GM13976 (cell line): ENCODE results near the gene LRRC26.

ENCODE experiments used
- DNase-seq: peaks from one replicate; pipeline ENCODE4 v3.0.0; 2012; ENCODE audit warnings: low spot score
- CTCF ChIP-seq: IDR thresholded peaks from 2 replicates; pipeline ENCODE4 v1.5.1; 2012; ENCODE audit warnings: borderline replicate concordance, mild to moderate bottlenecking; ENCODE audit not compliant: insufficient read depth; ENCODE audit errors: extremely low read depth, missing control alignments, control extremely low read depth
- in situ Hi-C: fragments of 300-500 bp; cut with MboI; formaldehyde crosslinking; loops from one replicate; pipeline ENCODE4 v1.12.0; 2022; ENCODE audit warnings: low sequenced_read_pairs, mixed read lengths, inconsistent platforms; ENCODE audit not compliant: unreplicated experiment

LRRC26 gene

GRCh38 chr9:137163805-137164204 lies 6.0 kb downstream of the LRRC26 start:
- in situ Hi-C loops: no loop called here
- TF ChIP-seq CTCF: no peak
- no peak for DNase-seq

- in situ Hi-C loops: no loop called here
- TF ChIP-seq CTCF: no peak
- no peak for DNase-seq
These were observed 6.5 kb downstream of the LRRC26 start for GRCh38 chr9:137163365-137163715.

GRCh38 chr9:137162505-137163364 lies 7.1 kb downstream of the LRRC26 start:
- in situ Hi-C loops: no loop called here
- no peak for DNase-seq
- TF ChIP-seq CTCF: no peak

GRCh38 chr9:137161558-137162486 lies 8.0 kb downstream of the LRRC26 start:
- TF ChIP-seq CTCF: no peak
- no peak for DNase-seq
- in situ Hi-C loops: no loop called here

GRCh38 chr9:137160716-137161557 lies 8.9 kb downstream of the LRRC26 start:
- TF ChIP-seq CTCF: no peak
- in situ Hi-C loops: no loop called here
- DNase-seq: no peak

DNA sequence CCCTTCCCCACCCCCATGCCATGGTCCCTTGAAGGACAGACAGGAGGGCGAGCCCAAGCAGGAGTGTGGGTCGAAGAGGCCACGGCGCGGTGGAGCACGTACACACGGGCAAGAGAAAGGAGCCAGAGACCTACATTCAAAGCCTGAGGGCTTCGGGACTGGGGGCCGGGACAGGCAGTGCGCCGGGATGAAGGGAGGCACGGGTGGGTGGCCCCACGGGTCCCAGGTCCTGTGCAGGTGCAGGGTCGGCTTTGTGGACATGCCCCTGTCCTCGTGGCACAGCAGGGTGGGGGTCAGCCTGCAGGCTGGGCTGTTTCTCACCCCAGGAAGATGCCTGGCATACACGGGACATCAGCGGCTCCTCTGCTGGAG lies 9.8 kb downstream of the LRRC26 start:
- no peak for DNase-seq
- in situ Hi-C loops: no loop called here
- TF ChIP-seq CTCF: no peak
